ENCODE results near the gene SCN3A.

Gene SCN3A

GRCh38 chr2:165109915-165110314 lies 93.9 kb downstream of the SCN3A start:
- DNase-seq = no peak

GRCh38 chr2:165105926-165106325 lies 97.9 kb downstream of the SCN3A start:
- peak; percentile 69 for DNase-seq

GRCh38 chr2:165087933-165088901 lies 115.6 kb downstream of the SCN3A start:
- no peak for DNase-seq

- no peak for DNase-seq
These were observed 117.5 kb downstream of the SCN3A start for GRCh38 chr2:165086337-165086736.

DNA sequence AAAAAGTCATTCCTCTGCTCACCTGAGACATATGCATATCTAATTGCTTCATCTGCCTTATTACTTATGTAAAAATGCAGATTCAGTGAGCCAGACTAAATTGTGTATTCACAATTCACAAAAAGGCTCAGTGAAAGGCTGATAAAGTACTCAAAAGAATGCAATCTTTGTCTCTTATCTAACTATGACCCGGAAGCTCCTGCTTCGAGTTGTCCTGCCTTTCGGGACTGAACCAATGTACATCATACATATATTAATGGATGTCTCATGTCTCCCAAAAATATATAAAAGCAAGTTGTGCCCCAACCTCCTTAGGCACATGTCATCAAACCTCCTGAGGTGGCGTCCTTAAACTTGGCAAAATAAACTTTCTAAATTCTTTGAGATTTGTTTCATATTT lies 120.5 kb downstream of the SCN3A start:
- DNase-seq = no peak

- no peak for DNase-seq
These were observed 121.4 kb downstream of the SCN3A start for GRCh38 chr2:165082479-165082878.

- DNase-seq = no peak
These were observed 122.6 kb downstream of the SCN3A start for GRCh38 chr2:165081276-165081675.

GRCh38 chr2:165079432-165079831 lies 124.4 kb downstream of the SCN3A start:
- no peak for DNase-seq

- no peak for DNase-seq
These were observed 124.9 kb downstream of the SCN3A start for GRCh38 chr2:165078913-165079312.

- DNase-seq = no peak
These were observed 129.0 kb downstream of the SCN3A start for GRCh38 chr2:165074884-165075283.

DNA sequence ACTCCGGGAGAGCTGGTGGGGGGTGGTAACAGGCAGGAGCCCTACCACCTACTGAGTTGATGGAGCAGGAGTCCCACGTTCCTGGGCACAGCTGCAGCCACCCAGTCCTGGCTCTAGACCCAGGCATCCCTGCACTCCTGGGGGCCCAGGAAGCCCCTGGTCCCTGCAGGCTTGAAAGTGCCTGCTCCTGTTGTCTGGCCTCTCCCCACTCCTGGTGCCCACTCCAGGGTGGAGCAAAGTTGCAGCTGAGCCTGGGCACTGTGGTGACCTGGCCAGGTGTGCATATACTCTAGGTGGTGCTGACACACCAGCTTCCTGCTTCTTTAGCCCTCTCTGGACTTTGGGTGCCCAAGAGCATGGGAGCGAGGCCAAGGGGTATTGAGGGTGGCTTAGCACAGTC lies 129.5 kb downstream of the SCN3A start:
- DNase-seq = no peak

GRCh38 chr2:165070076-165070475 lies 133.8 kb downstream of the SCN3A start:
- DNase-seq = no peak

DNA sequence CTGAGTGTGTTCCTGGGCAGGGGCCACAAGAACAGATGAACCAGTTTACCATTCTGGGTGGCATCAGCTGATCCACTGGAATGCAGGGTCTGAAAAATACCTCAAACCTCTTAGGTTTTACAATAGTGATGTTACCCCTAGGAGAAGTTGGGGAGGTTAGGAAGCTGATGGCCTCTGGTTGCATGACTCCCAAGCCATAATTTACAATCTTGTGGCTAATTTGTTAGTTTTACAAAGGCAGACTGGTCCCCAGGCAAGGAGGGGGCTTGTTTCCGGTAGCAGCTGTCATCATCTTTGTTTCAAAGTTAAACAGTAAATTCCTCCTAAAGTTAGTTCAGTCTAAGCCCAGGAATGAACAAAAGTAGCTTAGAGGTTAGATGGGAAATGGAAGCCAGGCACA lies 134.7 kb downstream of the SCN3A start:
- peak; percentile 34 for DNase-seq

DNA sequence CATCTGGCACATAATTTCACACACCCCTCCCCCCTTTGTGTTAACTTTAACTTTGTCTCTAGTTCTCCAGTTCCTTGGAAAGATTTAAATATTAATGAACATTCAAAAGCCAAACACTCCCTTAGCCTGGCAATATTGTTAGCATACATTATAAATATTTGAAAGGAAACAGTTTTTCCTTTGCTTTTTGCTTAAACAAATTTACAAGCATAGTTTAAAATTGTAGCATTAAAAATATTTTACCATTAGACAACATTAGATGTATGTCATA lies 135.4 kb downstream of the SCN3A start:
- no peak for DNase-seq

GRCh38 chr2:165067643-165068486 lies 136.0 kb downstream of the SCN3A start:
- DNase-seq = peak; percentile 64

GRCh38 chr2:165064743-165065142 lies 139.1 kb downstream of the SCN3A start:
- no peak for DNase-seq

GRCh38 chr2:165060411-165060810 lies 143.4 kb downstream of the SCN3A start:
- DNase-seq = no peak

DNA sequence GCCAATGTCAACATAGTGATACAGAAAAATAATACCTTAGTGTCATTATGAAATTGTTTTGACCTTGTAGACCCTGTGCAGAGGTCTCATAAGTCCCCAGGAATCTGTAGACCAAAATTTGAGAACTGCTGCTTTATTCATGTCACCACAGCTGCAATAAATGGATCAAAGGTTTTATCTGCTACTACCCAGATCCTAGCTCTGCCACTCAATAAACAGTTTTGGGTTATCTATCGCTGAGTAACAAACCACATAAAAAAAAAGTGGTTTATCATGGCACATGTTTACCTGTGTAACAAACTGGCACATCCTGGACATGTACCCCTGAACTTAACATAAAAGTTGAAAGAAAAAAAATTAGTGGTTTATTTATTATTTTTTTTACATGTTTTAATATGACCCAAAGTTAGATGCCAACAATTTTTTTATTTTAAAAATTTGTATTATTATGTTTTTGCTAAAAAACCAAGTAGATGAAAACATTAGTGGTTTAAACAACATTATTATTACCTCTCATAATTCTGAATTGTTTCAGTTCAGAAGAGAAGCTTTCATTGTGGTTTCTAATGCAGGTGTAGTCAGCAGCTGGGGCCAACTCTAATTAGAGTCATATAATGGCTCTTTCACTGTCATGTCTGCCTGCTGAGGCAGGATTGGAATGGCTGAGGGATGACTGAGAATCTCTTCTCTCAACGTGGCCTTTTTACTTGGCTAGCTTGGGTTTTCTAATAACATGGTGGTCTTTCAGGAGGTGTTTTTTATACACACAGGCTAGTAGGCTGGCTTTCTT lies 145.2 kb downstream of the SCN3A start:
- no peak for DNase-seq

- no peak for DNase-seq
These were observed 145.9 kb downstream of the SCN3A start for GRCh38 chr2:165057931-165058330.

DNA sequence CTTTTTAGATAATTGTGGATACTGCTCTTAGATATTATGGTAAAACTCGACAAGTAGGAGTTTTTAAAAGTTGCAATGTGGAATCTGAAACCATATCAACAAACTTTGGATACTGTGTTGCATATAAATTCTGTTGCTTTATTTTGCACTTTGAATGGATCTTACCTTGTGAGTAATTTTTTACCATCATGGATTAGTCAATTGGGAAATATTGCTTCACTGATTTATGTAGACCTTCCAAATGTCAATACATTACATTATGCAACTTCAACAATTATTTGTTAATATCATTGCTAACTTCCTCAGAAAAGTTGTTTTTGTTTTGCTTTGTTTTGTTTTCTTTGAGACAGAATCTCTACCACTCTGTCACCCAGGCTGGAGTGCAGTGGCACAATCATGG lies 146.5 kb downstream of the SCN3A start:
- no peak for DNase-seq

GRCh38 chr2:165056564-165056963 lies 147.3 kb downstream of the SCN3A start:
- DNase-seq = no peak

DNA sequence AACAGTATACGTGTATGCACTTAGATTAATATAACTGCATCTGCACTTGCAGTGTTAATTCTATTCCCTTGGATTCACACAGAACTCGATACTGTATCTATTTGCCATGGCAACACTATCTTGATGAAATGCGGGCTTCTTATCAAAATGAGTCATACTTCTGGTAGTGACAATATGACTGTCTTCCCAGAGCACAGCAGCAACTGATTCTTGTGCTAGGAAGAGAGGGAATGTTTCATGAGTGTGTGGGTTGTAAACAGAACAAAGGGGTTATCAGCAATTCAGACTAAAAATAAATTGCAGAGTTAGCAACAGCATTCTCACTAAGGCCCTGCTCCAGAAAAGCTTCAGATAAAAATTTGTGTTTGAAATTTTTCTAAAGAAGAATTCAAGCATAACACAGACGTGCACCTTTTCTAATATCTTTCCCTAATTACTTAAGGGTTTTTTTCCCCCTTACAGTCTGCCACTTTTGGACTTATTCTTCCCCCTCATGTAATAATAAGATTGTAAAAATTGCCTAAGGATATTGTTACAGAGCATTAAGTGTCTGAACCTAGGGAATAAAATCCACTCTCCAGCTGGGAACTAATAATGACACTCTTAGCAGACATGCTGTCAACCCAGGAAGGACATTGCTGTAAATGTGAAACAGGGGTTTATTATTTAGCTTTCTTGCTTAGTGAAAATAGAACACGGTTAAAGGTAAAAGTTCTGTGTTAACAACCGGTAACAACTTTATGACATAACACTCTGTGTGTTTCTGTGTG lies 148.6 kb downstream of the SCN3A start:
- no peak for DNase-seq
